SK-N-SH (cell line): ENCODE measurements around the gene MSH5. TPM values are rescaled to one million over a fixed set of nuclear protein-coding genes. Genes with fewer than 3 reads are reported as not detected.

Source experiments
- CTCF ChIA-PET: fragments of 300-600, 350-600 bp; formaldehyde crosslinking; extraction: SDS; loops from one replicate; lab custom pipeline; 2021; lab: Yijun Ruan, JAX
- POLR2A ChIA-PET: fragments of 350-600 bp; sonication (Branson Sonifier 250); formaldehyde crosslinking; extraction: SDS; loops from one replicate; lab custom pipeline; 2020; ENCODE audit warnings: antibody characterized with exemption, inconsistent platforms; lab: Yijun Ruan, JAX
- DNase-seq: peaks from one replicate; pipeline ENCODE4 v3.0.0; 2012
- H2AFZ ChIP-seq: fragments of 200-600 bp; sonication (generic); 2 replicates; pipeline ENCODE4 v1.8.1; 2016; ENCODE audit warnings: antibody characterized with exemption, mild to moderate bottlenecking, low read depth
- H3F3A ChIP-seq: fragments of 200-600 bp; sonication (generic); replicated peaks from 2 replicates; pipeline ENCODE3; 2016; ENCODE audit warnings: antibody characterized with exemption, mild to moderate bottlenecking; ENCODE audit not compliant: insufficient read depth
- H3K27ac ChIP-seq, 2 experiments: fragments of 200-500 bp in 1 of 2; fragments of 200-600 bp in 1 of 2; sonication (Bioruptor generic) in 1 of 2; sonication (generic), shearing (Covaris generic) in 1 of 2; 2 replicates each; pipeline versions ENCODE4 v1.5.1 to v1.6.1; 2014 to 2016; ENCODE audit warnings: low read depth in 2 of 2, inconsistent platforms in 1 of 2, low read length in 1 of 2, mild to moderate bottlenecking in 1 of 2, mixed read lengths in 1 of 2
- H3K27me3 ChIP-seq: fragments of 200-600 bp; sonication (generic), shearing (Covaris generic); 2 replicates; pipeline ENCODE4 v1.6.1; 2016; ENCODE audit warnings: mixed run types; ENCODE audit not compliant: insufficient read depth
- H3K36me3 ChIP-seq, 2 experiments: fragments of 200-500 bp in 1 of 2; fragments of 200-600 bp in 1 of 2; sonication (Bioruptor generic) in 1 of 2; sonication (generic) in 1 of 2; replicated peaks in 1 of 2; 2 replicates each; pipeline versions ENCODE3 to v1.5.1; 2014 to 2016; ENCODE audit warnings: low read length in 1 of 2, mild to moderate bottlenecking in 1 of 2; ENCODE audit not compliant: insufficient read depth in 2 of 2, control insufficient read depth in 1 of 2
- H3K4me1 ChIP-seq, 2 experiments: fragments of 200-500 bp in 1 of 2; fragments of 200-600 bp in 1 of 2; sonication (Bioruptor generic) in 1 of 2; sonication (generic), shearing (Covaris generic) in 1 of 2; 2 replicates each; pipeline versions ENCODE4 v1.5.1 to v1.6.1; 2014 to 2016; ENCODE audit warnings: low read depth in 1 of 2, low read length in 1 of 2, mixed run types in 1 of 2; ENCODE audit not compliant: insufficient read depth in 2 of 2, control insufficient read depth in 1 of 2
- H3K4me2 ChIP-seq: fragments of 200-600 bp; sonication (generic), shearing (Covaris generic); 2 replicates; pipeline ENCODE4 v1.6.1; 2017; ENCODE audit warnings: mixed run types
- H3K4me3 ChIP-seq, 2 experiments: fragments of 200-500 bp in 1 of 2; fragments of 200-600 bp in 1 of 2; sonication (Bioruptor generic) in 1 of 2; sonication (generic), shearing (Covaris generic) in 1 of 2; 2 replicates each; pipeline versions ENCODE4 v1.5.1 to v1.8.1; 2014 to 2016; ENCODE audit warnings: low read depth in 2 of 2, inconsistent platforms in 1 of 2, low read length in 1 of 2, mild to moderate bottlenecking in 1 of 2, mixed read lengths in 1 of 2, moderate library complexity in 1 of 2
- H3K79me2 ChIP-seq: fragments of 200-600 bp; sonication (generic); 2 replicates; pipeline ENCODE4 v1.8.1; 2017; ENCODE audit warnings: mild to moderate bottlenecking; ENCODE audit not compliant: insufficient read depth
- H3K9ac ChIP-seq: fragments of 200-600 bp; sonication (generic); 2 replicates; pipeline ENCODE4 v1.6.1; 2017; ENCODE audit warnings: mixed run types
- H3K9me2 ChIP-seq: fragments of 200-600 bp; sonication (generic); 2 replicates; pipeline ENCODE4 v1.6.1; 2017; ENCODE audit warnings: mixed run types
- H3K9me3 ChIP-seq: fragments of 200-600 bp; sonication (generic); 2 replicates; pipeline ENCODE4 v1.6.1; 2017; ENCODE audit warnings: mixed run types, mild to moderate bottlenecking, moderate library complexity
- H4K20me1 ChIP-seq: fragments of 200-600 bp; sonication (generic); 2 replicates; pipeline ENCODE4 v1.6.1; 2017; ENCODE audit warnings: mild to moderate bottlenecking, mixed run types; ENCODE audit not compliant: insufficient read depth
- CHD2 ChIP-seq: fragments of 150-350 bp; IDR thresholded peaks from 2 replicates; pipeline ENCODE4 v1.6.1; 2018; ENCODE audit warnings: low read length; ENCODE audit not compliant: partially characterized antibody
- ELF1 ChIP-seq: IDR thresholded peaks from 2 replicates; pipeline ENCODE4 v1.4.0; 2012
- EP300 ChIP-seq, 2 experiments: IDR thresholded peaks; 2 replicates each; pipeline versions ENCODE4 v1.4.0 to v1.6.1; 2012; ENCODE audit warnings: borderline replicate concordance in 1 of 2, low read depth in 1 of 2, low read length in 1 of 2
- FOSL2 ChIP-seq: IDR thresholded peaks from 2 replicates; pipeline ENCODE4 v1.4.0; 2012; ENCODE audit warnings: low read depth, mild to moderate bottlenecking, moderate library complexity, borderline replicate concordance
- FOXJ3 ChIP-seq: sonication (generic); formaldehyde crosslinking; IDR thresholded peaks from 2 replicates; pipeline ENCODE4 v1.5.1; 2020; ENCODE audit warnings: mild to moderate bottlenecking, missing genetic modification reagents
- GABPA ChIP-seq: IDR thresholded peaks from 2 replicates; pipeline ENCODE4 v1.4.0; 2012; ENCODE audit warnings: low read depth, mild to moderate bottlenecking
- JUND ChIP-seq: IDR thresholded peaks from 2 replicates; pipeline ENCODE4 v1.4.0; 2012
- MEF2A ChIP-seq: IDR thresholded peaks from 2 replicates; pipeline ENCODE4 v1.4.0; 2012; ENCODE audit warnings: low read depth, borderline replicate concordance
- MXI1 ChIP-seq: IDR thresholded peaks from 2 replicates; pipeline ENCODE4 v1.6.1; 2012; ENCODE audit warnings: mild to moderate bottlenecking, low read depth, low read length, improper control_type of control experiment
- NFIC ChIP-seq: IDR thresholded peaks from 2 replicates; pipeline ENCODE4 v1.4.0; 2012; ENCODE audit warnings: borderline replicate concordance
- NRF1 ChIP-seq: IDR thresholded peaks from 2 replicates; pipeline ENCODE4 v1.6.1; 2012; ENCODE audit warnings: low read depth, mild to moderate bottlenecking, low read length
- POLR2AphosphoS5 ChIP-seq: IDR thresholded peaks from 2 replicates; pipeline ENCODE4 v1.6.1; 2012; ENCODE audit warnings: low read depth, low read length
- RAD21 ChIP-seq: IDR thresholded peaks from 2 replicates; pipeline ENCODE4 v1.6.1; 2012; ENCODE audit warnings: mild to moderate bottlenecking, low read length
- RCOR1 ChIP-seq: fragments of 150-350 bp; IDR thresholded peaks from 2 replicates; pipeline ENCODE4 v1.6.1; 2017; ENCODE audit warnings: antibody characterized with exemption, low read length
- RFX5 ChIP-seq: IDR thresholded peaks from 2 replicates; pipeline ENCODE4 v1.6.1; 2012; ENCODE audit warnings: mild to moderate bottlenecking, improper control_type of control experiment, low read length
- SIN3A ChIP-seq: IDR thresholded peaks from 2 replicates; pipeline ENCODE4 v1.6.1; 2012; ENCODE audit warnings: low read depth, mild to moderate bottlenecking, low read length, moderate library complexity, borderline replicate concordance
- TAF1 ChIP-seq: IDR thresholded peaks from 2 replicates; pipeline ENCODE4 v1.6.1; 2012; ENCODE audit warnings: low read depth, mild to moderate bottlenecking, low read length, moderate library complexity, borderline replicate concordance
- TCF12 ChIP-seq: IDR thresholded peaks from 2 replicates; pipeline ENCODE4 v1.4.0; 2012
- TEAD4 ChIP-seq: IDR thresholded peaks from 2 replicates; pipeline ENCODE4 v1.4.0; 2012; ENCODE audit warnings: mild to moderate bottlenecking, borderline replicate concordance; ENCODE audit not compliant: insufficient read depth
- YY1 ChIP-seq: IDR thresholded peaks from 2 replicates; pipeline ENCODE4 v1.4.0; 2012; ENCODE audit warnings: low read depth, mild to moderate bottlenecking
- WGBS: methylation state at CpG from one replicate; pipeline ENCODE4 v1.1.6; 2017; ENCODE audit warnings: low lambda C conversion rate; 5-methylcytosine and 5-hydroxymethylcytosine counted together
- polyA plus RNA-seq, 3 experiments: library from polyadenylated mRNA; depleted of rRNA; stranded (reverse); fragments of >200 nt; gene quantifications; 2 replicates each; pipeline ENCODE4 v1.2.3, GENCODE V29; 2012
- TF ChIP-seq, protein P1 (sequence below): IDR thresholded peaks from 2 replicates; pipeline ENCODE4 v1.4.0; 2012; ENCODE audit warnings: low read depth, borderline replicate concordance
- TF ChIP-seq, protein P2 (sequence below): IDR thresholded peaks from 2 replicates; pipeline ENCODE4 v1.6.1; 2012; ENCODE audit warnings: mild to moderate bottlenecking, low read depth, low read length, moderate library complexity
- TF ChIP-seq, protein P3 (sequence below): fragments of 150-350 bp; IDR thresholded peaks from 2 replicates; pipeline ENCODE4 v1.6.1; 2017; ENCODE audit warnings: antibody characterized with exemption, low read length, low read depth, borderline replicate concordance

MSH5 gene
- polyA plus RNA-seq, 1 of the 3 experiments (the other 2 are of a cell fraction), result 16.0 TPM

DNA sequence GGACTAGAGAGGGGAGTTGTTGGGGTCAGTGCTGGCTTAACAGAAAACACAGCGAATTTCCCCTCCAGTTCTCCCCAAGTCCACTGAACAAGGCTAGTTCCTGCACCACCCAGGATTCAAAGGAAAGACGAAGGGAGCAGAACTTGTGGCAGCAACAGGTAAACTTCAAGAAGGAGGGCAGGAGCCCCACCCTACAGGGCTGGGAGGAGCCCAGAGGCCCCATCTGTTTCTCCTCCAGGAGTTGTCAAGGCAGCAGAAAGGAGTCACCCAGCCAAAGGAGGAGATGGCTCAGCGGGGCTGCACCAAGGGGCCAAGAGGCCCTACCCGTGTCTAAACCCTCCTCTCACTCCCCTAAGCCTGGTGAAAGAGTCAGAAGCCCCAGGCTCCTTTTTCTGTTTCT is 24.4 kb downstream of the MSH5 start:
- Histone ChIP-seq H3K27me3 (no peaks in the 10 kb centered on the region), H3K9me2 (no peaks in the 10 kb centered on the region), H2AFZ (no peak overlapping the region), H4K20me1 (no peaks in the 10 kb centered on the region), H3K4me1 (peaks cover 0 to 8% of the 10 kb centered on the region in 2 experiments; a peak in 1 of 4 replicates), H3K4me3 (no peak overlapping the region), H3K4me2 (no peak overlapping the region), H3K79me2 (no peaks in the 10 kb centered on the region), H3K9ac (no peak overlapping the region), H3F3A (peaks cover 2% of the 10 kb centered on the region), H3K36me3 (no peaks in the 10 kb centered on the region), H3K27ac (no peak overlapping the region), H3K9me3 (no peaks in the 10 kb centered on the region)
- CTCF ChIA-PET, result no interaction called here
- no peak for DNase-seq
- 86% methylated on average over 3 of the region's 4 CpGs for WGBS
- no peak for TF ChIP-seq MXI1
- no peak for TF ChIP-seq SIN3A
- no peak for TF ChIP-seq EP300 (IDR thresholded peaks at IDR 0.05; ENCODE audit: borderline replicate concordance in 1 of 2, low read depth in 1 of 2, low read length in 1 of 2)
- no peak for TF ChIP-seq TEAD4
- TF ChIP-seq JUND, result no peak
- no peak for TF ChIP-seq RCOR1
- TF ChIP-seq RAD21, result no peak
- no peak for TF ChIP-seq RFX5
- no peak for TF ChIP-seq POLR2AphosphoS5
- no peak for TF ChIP-seq TCF12
- TF ChIP-seq YY1, result no peak
- POLR2A ChIA-PET, result no interaction called here

DNA sequence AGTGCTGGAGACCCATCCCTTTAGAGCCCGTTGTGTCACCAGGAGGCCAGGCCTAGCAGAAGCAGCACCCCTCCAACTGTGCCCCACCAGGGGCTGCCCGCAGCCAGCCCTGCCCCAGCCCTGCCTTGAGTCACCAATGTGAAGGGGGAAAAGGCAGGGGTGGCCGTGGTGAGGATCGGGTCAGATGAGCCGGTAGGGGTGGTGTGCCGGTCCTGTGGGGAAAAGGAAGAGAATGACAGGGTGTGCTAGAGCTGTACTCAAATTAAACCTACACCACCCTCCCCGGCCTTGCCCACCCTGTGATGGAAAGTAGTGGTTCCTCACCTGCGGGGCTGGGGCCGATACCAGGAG is 25.7 kb downstream of the MSH5 start:
- Histone ChIP-seq H3K4me2 (no peak overlapping the region), H3K4me3 (no peak overlapping the region), H3K9ac (no peak overlapping the region), H2AFZ (no peak overlapping the region), H3K36me3 (no peaks in the 10 kb centered on the region), H3K27ac (no peak overlapping the region), H3K27me3 (no peaks in the 10 kb centered on the region), H3K9me2 (no peaks in the 10 kb centered on the region), H3K79me2 (no peaks in the 10 kb centered on the region), H4K20me1 (no peaks in the 10 kb centered on the region), H3K4me1 (peaks cover 0 to 8% of the 10 kb centered on the region in 2 experiments; a peak in 1 of 4 replicates), H3K9me3 (no peaks in the 10 kb centered on the region), H3F3A (peaks cover 2% of the 10 kb centered on the region)
- ChIA-PET POLR2A (interaction anchor here (0.6 to 1.2 kb wide), 2 partner anchors 24 to 50 kb away, joined by 3 read pairs; partner anchors contain the start of genes HSPA1A and HSPA1L), CTCF (interaction anchor here (0.7 to 2.3 kb wide), 5 partner anchors 26 to 98 kb away, joined by 3 to 12 read pairs (median 5); partner anchors contain the start of gene DDAH2)
- DNase-seq, result no peak
- TF ChIP-seq MXI1 (no peak), YY1 (no peak), MEF2A (no peak), RFX5 (no peak), FOXJ3 (CRISPR knock-in tag) (no peak), FOSL2 (no peak), CHD2 (no peak), ELF1 (no peak), TEAD4 (no peak), NFIC (no peak), JUND (no peak), RCOR1 (no peak), TAF1 (no peak), GABPA (no peak), POLR2AphosphoS5 (no peak), SIN3A (no peak), NRF1 (no peak)
- TF ChIP-seq, protein P1, sequence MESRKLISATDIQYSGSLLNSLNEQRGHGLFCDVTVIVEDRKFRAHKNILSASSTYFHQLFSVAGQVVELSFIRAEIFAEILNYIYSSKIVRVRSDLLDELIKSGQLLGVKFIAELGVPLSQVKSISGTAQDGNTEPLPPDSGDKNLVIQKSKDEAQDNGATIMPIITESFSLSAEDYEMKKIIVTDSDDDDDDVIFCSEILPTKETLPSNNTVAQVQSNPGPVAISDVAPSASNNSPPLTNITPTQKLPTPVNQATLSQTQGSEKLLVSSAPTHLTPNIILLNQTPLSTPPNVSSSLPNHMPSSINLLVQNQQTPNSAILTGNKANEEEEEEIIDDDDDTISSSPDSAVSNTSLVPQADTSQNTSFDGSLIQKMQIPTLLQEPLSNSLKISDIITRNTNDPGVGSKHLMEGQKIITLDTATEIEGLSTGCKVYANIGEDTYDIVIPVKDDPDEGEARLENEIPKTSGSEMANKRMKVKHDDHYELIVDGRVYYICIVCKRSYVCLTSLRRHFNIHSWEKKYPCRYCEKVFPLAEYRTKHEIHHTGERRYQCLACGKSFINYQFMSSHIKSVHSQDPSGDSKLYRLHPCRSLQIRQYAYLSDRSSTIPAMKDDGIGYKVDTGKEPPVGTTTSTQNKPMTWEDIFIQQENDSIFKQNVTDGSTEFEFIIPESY, result no peak
- TF ChIP-seq, protein P2, sequence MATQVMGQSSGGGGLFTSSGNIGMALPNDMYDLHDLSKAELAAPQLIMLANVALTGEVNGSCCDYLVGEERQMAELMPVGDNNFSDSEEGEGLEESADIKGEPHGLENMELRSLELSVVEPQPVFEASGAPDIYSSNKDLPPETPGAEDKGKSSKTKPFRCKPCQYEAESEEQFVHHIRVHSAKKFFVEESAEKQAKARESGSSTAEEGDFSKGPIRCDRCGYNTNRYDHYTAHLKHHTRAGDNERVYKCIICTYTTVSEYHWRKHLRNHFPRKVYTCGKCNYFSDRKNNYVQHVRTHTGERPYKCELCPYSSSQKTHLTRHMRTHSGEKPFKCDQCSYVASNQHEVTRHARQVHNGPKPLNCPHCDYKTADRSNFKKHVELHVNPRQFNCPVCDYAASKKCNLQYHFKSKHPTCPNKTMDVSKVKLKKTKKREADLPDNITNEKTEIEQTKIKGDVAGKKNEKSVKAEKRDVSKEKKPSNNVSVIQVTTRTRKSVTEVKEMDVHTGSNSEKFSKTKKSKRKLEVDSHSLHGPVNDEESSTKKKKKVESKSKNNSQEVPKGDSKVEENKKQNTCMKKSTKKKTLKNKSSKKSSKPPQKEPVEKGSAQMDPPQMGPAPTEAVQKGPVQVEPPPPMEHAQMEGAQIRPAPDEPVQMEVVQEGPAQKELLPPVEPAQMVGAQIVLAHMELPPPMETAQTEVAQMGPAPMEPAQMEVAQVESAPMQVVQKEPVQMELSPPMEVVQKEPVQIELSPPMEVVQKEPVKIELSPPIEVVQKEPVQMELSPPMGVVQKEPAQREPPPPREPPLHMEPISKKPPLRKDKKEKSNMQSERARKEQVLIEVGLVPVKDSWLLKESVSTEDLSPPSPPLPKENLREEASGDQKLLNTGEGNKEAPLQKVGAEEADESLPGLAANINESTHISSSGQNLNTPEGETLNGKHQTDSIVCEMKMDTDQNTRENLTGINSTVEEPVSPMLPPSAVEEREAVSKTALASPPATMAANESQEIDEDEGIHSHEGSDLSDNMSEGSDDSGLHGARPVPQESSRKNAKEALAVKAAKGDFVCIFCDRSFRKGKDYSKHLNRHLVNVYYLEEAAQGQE, result no peak
- TF ChIP-seq, protein P3, sequence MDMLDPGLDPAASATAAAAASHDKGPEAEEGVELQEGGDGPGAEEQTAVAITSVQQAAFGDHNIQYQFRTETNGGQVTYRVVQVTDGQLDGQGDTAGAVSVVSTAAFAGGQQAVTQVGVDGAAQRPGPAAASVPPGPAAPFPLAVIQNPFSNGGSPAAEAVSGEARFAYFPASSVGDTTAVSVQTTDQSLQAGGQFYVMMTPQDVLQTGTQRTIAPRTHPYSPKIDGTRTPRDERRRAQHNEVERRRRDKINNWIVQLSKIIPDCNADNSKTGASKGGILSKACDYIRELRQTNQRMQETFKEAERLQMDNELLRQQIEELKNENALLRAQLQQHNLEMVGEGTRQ, result no peak
- 79% methylated on average over 6 of the region's 9 CpGs for WGBS
